ENCODE results near the gene MRPL58. TPM values are rescaled to one million over a fixed set of nuclear protein-coding genes. Genes with fewer than 3 reads are reported as not detected.
"Not testable (repeated sequence)": the region's sequence is repeated elsewhere in the genome, so short reads cannot be mapped to it uniquely, and the experiment has no call there.

Gene MRPL58
- 14.5 TPM for total RNA-seq
- 38.7 TPM for polyA plus RNA-seq

DNA sequence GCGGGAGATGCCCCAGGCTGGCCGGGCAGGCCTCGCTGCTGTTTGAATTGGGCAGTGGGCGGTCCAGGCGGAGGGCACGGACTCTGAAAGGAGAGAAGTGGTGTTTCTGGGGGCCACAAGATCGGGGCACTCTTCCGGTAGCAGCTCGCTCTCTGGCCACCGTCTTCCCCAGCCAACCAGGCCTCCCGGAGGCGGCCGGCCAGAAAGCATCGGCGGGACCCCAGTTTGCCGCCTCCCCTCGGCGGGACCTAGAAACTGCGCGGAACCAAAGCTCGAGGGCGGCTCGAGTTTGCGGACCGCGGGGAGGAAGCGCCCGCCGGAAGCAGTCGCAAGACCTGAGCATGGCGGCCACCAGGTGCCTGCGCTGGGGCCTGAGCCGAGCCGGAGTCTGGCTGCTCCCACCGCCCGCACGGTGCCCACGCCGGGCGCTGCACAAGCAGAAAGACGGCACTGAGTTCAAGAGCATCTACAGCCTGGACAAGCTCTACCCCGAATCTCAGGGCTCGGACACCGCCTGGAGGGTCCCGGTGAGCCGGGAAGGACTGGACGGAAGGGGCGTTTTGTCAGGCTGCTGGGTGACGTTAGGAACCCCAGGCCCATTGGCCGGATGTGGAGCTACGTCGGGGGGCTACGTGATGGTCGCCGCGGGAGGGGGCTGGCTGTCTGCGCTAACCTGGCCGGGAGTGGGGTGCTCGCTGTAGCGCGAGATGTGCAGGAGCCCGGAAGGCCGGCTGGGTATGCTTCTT is at the start of gene MRPL58:
MRPL58 (plus strand) TSS at position 325 of the 746 bp plus-strand sequence; CDS start at position 342, 17 bp downstream.
- no peak for DNase-seq (ENCODE audit: extremely low spot score)
- under 1% methylated on average over 63 of the region's 63 CpGs for WGBS
- peaks cover 4% of the 10 kb centered on the region for H3K4me1 ChIP-seq (ENCODE audit: insufficient read depth)
- H3K27ac ChIP-seq (ENCODE audit: low read depth): peak within 1 kb of the TSS; percentile 65
- H3K36me3 ChIP-seq (ENCODE audit: insufficient read depth): no peaks in the 10 kb centered on the region
- H3K4me3 ChIP-seq (ENCODE audit: low read depth, low read length): peak within 1 kb of the TSS; percentile 80

DNA sequence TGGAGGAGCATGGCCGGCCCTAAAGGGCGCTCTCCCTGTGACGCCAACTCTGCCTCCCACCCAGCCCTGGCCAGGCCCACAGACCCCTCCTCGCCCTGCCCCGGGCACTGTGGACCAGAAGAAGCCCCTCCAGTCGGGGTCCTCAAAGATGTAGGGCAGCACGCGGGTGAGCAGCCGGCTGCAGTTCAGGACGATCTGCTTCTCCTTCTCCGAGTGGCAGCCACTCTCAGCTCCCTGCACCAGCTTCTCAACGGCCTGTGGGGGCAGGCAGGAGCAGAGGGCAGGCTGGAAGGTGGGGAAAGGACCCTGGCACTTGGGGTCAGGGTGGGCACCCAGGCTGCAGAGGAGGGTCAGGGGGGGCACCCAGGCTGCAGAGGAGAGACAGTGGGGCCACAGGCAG is 48.8 kb upstream of the MRPL58 start:
- WGBS: 63% methylated on average over 12 of the region's 12 CpGs
- DNase-seq (ENCODE audit: extremely low spot score): no peak
- no peak overlapping the region for H3K27ac ChIP-seq (ENCODE audit: low read depth)
- no peak overlapping the region for H3K4me3 ChIP-seq (ENCODE audit: low read depth, low read length)
- H3K4me1 ChIP-seq (ENCODE audit: insufficient read depth): no peaks in the 10 kb centered on the region
- no peaks in the 10 kb centered on the region for H3K36me3 ChIP-seq (ENCODE audit: insufficient read depth)

DNA sequence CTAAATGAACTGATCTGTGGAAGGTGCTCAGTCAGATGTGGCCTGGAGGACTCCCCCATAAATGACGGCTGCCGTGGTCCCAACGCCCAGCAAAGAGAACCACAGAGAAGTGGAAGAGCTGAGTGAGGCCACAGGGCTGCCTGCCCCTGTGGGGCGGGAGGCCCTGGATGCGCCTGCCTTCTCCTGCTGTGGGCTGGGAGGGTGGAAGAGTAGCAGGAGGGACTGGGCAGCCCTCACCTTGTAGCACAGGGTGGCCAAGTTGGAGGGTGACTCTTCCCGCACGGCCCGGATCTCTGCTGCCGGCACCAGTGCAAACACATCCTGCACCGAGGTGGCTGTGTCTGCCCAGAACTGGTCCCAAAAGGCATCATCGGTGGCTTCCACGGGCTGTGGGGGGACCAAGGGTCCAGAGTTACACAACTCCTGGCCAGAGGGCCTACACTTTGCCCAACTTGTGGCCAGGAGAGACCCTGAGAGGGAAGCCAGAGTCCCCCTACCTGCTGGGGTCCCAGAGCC is 48.2 kb upstream of the MRPL58 start:
- WGBS: 88% methylated on average over 12 of the region's 12 CpGs
- no peak for DNase-seq (ENCODE audit: extremely low spot score)
- H3K4me3 ChIP-seq (ENCODE audit: low read depth, low read length): no peak overlapping the region

DNA sequence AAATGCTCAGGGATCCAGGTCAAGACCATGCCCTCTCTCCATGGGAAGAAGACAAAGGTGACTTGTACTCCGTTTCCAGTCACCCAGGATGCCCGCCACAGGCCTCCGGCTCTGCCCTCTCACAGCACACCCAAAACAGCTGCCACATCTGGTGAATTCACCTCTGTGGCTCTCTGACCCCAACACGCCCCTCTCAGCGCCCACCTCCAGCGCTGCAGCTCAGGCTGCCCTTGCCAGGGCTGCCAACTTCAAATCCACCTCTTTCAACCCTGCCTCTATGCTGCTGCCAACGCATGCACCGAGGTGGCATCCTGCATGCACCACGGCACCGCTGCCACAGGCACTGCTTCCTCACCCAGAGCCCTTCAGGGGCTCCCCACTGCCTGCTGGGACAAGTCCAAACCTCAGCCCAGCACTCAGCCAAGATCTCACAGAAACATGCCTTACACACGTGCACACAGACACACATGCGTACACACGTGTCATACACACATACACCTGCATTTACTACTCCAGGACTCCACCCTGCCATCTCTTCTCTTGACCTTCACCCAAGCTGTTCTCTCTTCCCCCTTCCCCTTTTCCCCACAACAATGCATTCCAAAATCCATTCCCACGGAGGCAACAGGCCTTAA is 47.4 kb upstream of the MRPL58 start:
- no peak overlapping the region for H3K4me3 ChIP-seq (ENCODE audit: low read depth, low read length)
- no peaks in the 10 kb centered on the region for H3K36me3 ChIP-seq (ENCODE audit: insufficient read depth)
- H3K27ac ChIP-seq (ENCODE audit: low read depth): no peak overlapping the region
- no peaks in the 10 kb centered on the region for H3K4me1 ChIP-seq (ENCODE audit: insufficient read depth)
- 77% methylated on average over 14 of the region's 14 CpGs for whole genome bisulfite sequencing
- no peak for DNase-seq (ENCODE audit: extremely low spot score)

More for the DNA sequence above, 48.2 kb upstream of the MRPL58 start:
- Histone ChIP-seq H3K27ac (ENCODE audit: low read depth) (no peak overlapping the region), H3K36me3 (ENCODE audit: insufficient read depth) (no peaks in the 10 kb centered on the region), H3K4me1 (ENCODE audit: insufficient read depth) (no peaks in the 10 kb centered on the region)

DNA sequence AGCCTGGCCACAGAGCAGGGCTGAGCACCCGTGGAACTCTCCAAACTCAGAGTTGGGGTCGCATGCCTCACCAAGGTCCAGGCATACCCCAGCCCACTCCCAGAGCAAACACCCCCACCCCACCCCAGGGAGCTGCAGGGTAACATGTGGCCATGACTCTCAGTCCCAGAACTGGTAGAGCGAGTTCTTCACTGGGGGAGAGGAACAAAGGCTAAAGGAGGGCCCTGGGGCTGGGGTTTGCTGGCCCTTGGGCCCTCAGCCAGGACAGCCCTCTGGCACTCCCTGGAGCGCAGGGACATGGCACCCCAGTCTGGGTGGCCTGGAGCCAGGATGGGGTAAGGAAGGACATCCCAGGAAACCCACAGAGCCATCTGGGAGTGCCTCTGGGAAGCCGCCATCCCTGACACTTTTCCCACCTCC is 44.1 kb upstream of the MRPL58 start:
- Histone ChIP-seq H3K27ac (ENCODE audit: low read depth) (peak overlapping the region; percentile 38), H3K4me1 (ENCODE audit: insufficient read depth) (peaks cover 3% of the 10 kb centered on the region), H3K36me3 (ENCODE audit: insufficient read depth) (no peaks in the 10 kb centered on the region), H3K4me3 (ENCODE audit: low read depth, low read length) (no peak overlapping the region)
- 72% methylated on average over 5 of the region's 5 CpGs for WGBS
- DNase-seq (ENCODE audit: extremely low spot score): no peak

DNA sequence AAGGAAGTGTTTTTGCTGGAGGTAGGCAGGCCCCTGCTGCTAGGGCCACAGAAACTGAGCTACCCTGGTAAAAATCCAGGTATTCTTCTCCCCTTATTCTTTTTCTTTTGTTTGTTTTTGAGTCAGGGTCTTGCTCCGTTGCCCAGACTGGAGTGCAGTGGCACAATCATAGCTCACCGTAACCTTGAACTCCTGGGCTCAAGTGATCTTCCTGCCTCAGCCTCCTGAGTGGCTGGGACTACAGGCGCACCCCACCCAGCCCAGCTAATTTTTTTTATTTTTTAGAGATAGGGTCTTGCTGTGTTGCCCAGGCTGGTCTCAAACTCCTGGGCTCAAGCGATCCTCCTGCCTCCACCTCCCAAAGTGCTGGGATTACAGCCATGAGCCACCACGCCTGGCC is 43.0 kb upstream of the MRPL58 start:
- not testable (repeated sequence) for H3K4me1 ChIP-seq (ENCODE audit: insufficient read depth); H3K36me3 ChIP-seq (ENCODE audit: insufficient read depth); DNase-seq (ENCODE audit: extremely low spot score); H3K4me3 ChIP-seq (ENCODE audit: low read depth, low read length); H3K27ac ChIP-seq (ENCODE audit: low read depth)
- 92% methylated on average over 5 of the region's 5 CpGs for WGBS

DNA sequence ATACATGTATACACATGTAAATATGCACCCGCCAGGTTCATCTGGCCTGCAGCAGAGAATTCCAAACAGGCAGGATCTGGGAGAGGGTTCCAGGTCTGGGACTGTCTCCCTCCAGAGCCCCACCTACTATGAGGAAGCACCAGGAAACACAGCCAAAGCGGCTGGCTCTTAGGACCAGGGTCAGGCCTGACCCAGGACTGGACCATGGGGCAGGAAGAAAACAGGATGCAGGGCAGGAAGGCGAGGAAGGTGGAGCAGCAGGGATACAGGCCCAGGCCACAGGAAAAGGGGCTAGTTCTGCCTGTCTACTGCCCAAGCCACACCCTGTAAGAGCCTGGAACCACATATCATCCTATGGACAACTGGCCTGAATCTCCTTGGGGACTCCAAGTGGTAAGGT is 42.1 kb upstream of the MRPL58 start:
- H3K36me3 ChIP-seq (ENCODE audit: insufficient read depth): no peaks in the 10 kb centered on the region
- H3K27ac ChIP-seq (ENCODE audit: low read depth): no peak overlapping the region
- no peak for DNase-seq (ENCODE audit: extremely low spot score)
- H3K4me3 ChIP-seq (ENCODE audit: low read depth, low read length): no peak overlapping the region
- 84% methylated on average over 3 of the region's 3 CpGs for WGBS
- H3K4me1 ChIP-seq (ENCODE audit: insufficient read depth): peaks cover 3% of the 10 kb centered on the region

DNA sequence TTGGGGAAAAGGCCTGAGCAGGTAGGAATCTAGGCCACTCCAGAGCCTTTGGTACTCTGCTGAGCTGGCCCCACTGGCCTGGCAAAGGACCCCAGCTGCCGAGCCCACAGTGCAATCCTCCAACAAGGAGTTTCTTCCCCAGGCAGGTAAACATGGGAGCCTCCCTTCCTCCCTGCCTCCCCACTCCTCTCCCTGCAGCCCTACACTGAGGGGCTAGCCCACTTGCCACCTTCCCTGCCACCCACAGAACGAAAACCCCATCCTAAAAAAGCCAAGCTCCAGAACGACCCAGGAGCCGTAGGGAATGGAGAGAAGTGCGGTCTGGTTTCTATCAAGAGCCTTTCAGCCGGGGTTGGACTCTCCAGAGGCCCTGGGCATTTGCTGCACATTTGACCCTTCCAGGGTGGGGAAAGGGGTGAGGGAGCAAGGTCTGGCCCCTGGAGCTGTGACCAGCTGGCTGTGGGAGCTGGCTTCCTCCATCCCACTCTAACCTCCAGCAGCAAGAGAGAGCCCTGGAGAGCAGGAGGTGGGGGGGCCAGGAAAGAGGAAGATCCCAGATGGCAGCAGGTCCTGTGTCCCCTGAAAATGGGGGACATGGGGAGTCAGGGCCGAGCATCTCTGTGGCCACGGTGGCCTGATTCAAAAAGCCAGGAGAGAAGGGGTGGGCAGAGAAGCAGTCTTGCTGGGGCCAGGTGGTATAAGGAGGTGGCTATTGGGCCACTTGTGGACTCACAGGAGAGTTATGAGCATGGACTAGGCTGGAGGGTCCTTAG is 41.2 kb upstream of the MRPL58 start:
- DNase-seq (ENCODE audit: extremely low spot score): no peak
- Histone ChIP-seq H3K4me3 (ENCODE audit: low read depth, low read length) (peak overlapping the region; percentile 67), H3K27ac (ENCODE audit: low read depth) (no peak overlapping the region)

DNA sequence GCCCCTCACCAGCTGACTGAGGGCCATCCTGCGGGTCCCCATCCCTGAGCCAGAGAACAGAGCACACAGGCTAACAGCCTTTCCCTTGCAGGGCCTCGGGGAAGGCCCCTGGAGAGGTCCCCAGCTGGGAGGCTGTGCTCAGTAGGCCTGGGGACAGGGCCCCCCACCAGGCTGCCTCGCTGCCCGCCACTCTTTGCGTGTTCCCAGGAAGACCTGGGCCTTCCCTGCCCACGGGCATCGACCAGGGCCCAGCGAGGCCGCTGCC is 40.7 kb upstream of the MRPL58 start:
- DNase-seq (ENCODE audit: extremely low spot score): no peak
- no peak overlapping the region for H3K27ac ChIP-seq (ENCODE audit: low read depth)
- WGBS: 31% methylated on average over 9 of the region's 9 CpGs
- no peaks in the 10 kb centered on the region for H3K36me3 ChIP-seq (ENCODE audit: insufficient read depth)
- peaks cover 3% of the 10 kb centered on the region for H3K4me1 ChIP-seq (ENCODE audit: insufficient read depth)
- peak overlapping the region; percentile 67 for H3K4me3 ChIP-seq (ENCODE audit: low read depth, low read length)

More for the DNA sequence above, 41.2 kb upstream of the MRPL58 start:
- WGBS: 79% methylated on average over 8 of the region's 8 CpGs
- H3K4me1 ChIP-seq (ENCODE audit: insufficient read depth): peaks cover 3% of the 10 kb centered on the region
- H3K36me3 ChIP-seq (ENCODE audit: insufficient read depth): no peaks in the 10 kb centered on the region

DNA sequence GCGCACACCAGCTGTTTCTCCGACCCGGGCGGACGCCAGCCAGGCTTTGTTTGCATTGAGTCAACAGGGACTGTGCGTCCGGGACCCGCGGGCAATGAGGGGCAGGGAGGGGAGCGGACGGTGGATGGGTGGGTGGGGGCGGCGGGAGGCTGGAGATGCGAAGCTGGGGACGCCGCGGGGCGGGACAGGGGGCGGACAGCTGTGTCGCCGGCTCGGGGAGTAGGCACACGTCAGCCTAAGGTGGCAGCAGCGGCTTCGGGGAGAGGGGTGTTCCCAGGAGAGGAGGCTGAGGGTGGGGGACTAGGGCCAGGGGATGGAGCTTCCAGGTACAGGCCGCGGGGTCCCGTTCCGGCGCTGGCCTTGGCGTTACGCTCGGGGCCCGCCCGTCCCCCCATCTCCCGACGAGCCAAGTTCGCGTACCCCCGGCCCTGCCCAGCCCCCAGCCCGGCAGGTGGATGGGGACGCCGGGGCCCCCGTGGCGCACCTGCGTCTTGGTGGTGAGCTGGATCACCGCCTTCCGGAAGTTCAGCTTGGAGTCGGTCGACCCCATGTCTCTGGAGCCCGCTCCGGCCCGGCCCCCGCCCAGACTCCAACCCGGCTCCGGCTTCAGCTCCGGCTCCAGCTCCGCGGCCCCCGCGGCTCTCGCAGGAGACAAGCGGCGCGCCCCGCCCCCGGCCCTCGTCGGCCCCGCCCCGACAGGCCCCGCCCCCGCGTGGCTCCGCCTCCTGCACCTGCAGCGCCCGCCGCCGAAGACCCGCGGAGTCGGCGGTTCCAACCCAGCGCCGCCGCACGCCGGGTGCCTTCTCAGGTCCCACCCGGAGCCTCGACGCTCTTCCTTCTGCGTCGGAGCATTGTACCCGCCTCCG is 40.1 kb upstream of the MRPL58 start, which contains the start of gene HID1:
HID1 (minus strand) TSS at position 653 of the 866 bp plus-strand sequence; CDS start at position 550, 103 bp downstream.
- Histone ChIP-seq H3K36me3 (ENCODE audit: insufficient read depth) (no peaks in the 10 kb centered on the region), H3K27ac (ENCODE audit: low read depth) (no peak within 1 kb of the TSS), H3K4me3 (ENCODE audit: low read depth, low read length) (peak within 1 kb of the TSS; percentile 67), H3K4me1 (ENCODE audit: insufficient read depth) (peaks cover 3% of the 10 kb centered on the region)
- 2% methylated on average over 95 of the region's 95 CpGs for WGBS
- no peak for DNase-seq (ENCODE audit: extremely low spot score)

DNA sequence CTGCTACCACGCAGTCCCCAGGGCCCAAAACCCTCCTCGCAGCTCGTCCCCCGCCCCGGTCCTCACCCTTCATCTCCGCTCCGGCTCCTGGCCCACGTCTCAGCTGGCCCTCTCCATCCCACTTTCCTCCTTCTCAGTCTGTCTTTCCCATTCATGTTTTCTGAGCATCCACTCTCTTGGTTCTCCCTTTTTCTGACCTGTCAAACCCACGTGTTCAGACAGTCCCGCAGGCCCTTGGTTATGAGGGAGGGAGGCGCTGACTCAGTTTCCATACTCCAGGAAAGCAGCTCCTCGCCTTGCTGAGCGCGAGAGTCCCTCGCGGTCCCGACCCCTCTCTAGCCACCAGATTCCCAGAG is 39.5 kb upstream of the MRPL58 start:
- Histone ChIP-seq H3K36me3 (ENCODE audit: insufficient read depth) (no peaks in the 10 kb centered on the region), H3K4me1 (ENCODE audit: insufficient read depth) (peaks cover 3% of the 10 kb centered on the region), H3K4me3 (ENCODE audit: low read depth, low read length) (peak overlapping the region; percentile 67), H3K27ac (ENCODE audit: low read depth) (no peak overlapping the region)
- WGBS: 13% methylated on average over 17 of the region's 17 CpGs
- DNase-seq (ENCODE audit: extremely low spot score): no peak

DNA sequence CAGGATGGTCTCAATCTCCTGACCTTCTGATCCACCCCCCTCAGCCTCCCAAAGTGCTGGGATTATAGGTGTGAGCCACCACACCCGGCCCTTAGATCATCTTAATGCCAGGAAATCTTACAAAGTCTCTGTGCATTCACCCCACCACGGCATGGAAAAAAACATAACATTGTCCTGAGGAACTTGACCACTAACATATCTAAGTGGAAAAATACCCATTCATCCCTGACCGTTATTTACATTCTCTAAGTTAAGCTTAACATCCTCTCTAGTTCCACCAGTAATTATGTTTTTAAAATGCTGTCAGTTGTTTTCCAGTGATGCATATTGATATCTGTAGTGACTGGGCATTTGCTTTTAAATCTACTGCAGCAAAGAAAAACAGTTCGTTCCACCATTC is 36.5 kb upstream of the MRPL58 start:
- Histone ChIP-seq H3K4me1 (ENCODE audit: insufficient read depth) (peaks cover 2% of the 10 kb centered on the region), H3K36me3 (ENCODE audit: insufficient read depth) (no peaks in the 10 kb centered on the region), H3K27ac (ENCODE audit: low read depth) (no peak overlapping the region), H3K4me3 (ENCODE audit: low read depth, low read length) (no peak overlapping the region)
- no peak for DNase-seq (ENCODE audit: extremely low spot score)
- WGBS: 70% methylated on average over 4 of the region's 4 CpGs

DNA sequence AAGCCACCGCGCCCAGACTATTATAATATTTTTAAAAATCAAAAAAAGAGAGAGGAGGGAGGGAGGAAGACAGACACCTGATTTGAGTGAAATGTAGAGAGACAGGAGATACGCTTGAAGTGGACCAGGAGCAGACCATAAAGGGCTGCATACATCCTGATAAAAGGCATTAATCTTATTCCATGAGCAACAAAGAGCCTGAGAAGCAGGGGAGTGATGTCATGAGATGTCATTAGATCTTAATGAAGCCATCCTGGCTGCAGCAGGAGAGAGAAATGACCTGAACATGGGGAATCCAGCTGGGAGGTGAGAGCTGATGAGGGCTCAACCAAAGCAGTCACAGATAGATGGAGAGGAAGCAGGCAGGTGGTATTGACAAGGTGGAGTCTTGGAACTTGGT is 34.7 kb upstream of the MRPL58 start:
- no peaks in the 10 kb centered on the region for H3K36me3 ChIP-seq (ENCODE audit: insufficient read depth)
- H3K27ac ChIP-seq (ENCODE audit: low read depth): no peak overlapping the region
- DNase-seq (ENCODE audit: extremely low spot score): no peak
- peaks cover 1% of the 10 kb centered on the region for H3K4me1 ChIP-seq (ENCODE audit: insufficient read depth)
- WGBS: 91% methylated on average over 3 of the region's 3 CpGs
- H3K4me3 ChIP-seq (ENCODE audit: low read depth, low read length): no peak overlapping the region

Measured in urinary bladder (tissue), 4 donors.